NCI-H748 (cell line): Measurements from ENCODE around the gene ECT2.
"Not testable (repeated sequence)": the region's sequence is repeated elsewhere in the genome, so short reads cannot be mapped to it uniquely, and the experiment has no call there.

ENCODE experiments used
- DNase-seq: peaks from one replicate; lab custom pipeline; 2025; ENCODE audit not compliant: unreplicated experiment; lab: John Stamatoyannopoulos, UW

ECT2 gene

DNA sequence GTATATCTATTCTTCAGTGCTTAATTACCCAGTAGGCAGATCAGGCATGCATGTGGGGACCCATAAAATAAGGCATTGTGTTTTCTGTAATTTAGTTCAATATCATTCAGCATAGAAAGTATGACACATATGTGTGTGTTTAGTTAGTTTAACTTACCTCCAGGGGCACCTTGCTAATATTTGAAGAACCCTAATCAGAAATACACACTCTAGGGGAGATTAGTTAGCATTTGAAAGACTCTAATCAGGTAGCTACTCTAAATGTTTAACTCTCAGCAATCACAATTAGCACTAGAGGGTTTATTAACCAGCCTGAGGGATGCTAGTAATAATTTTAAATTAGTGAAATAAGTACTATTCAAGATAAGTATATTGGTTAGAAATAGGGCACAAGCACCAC, 104.5 kb downstream of the ECT2 start:
- no peak for DNase-seq

DNA sequence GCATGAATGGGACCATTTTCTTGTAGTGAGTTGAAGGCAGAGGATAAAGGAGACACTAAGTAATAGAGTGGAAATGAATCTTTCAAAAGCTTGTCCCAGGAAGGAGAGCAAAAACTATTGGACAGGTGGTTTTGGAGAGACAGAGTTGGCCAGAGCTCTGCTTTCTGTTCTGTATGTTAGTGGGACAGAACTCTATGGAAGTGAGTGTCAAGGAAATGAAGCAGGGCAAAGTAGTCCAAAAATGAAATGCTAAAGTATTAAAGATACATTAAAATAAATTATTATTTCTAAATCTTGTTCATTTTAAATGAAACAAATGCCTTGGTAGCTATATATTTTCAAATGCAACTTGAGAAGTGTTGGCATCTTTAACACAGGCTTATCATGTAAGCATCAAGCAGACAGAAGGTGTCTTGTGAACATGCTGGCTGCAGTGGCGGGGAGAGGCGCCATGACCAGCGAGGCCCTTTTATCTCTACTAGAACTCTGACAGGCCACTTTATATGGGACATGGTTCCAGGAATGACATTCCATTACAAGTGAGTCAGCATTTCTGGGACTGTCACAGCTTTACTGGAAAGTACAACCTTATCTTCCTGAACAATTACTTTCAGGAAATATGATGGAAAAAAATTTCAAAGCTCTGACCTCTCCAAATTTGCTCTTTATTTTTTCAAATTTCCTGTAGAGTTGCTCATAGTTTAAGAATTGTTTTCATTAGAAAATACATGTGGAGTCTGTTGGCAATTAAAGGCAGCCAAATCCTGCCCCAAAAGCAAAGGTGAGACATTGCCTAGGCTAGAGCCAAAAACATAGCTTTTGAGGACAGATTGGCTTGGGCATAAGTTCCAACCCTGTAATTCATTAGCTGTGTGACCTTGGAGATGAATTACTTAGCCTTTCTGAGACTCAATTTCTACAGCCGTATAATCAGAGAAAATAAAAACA, 106.5 kb downstream of the ECT2 start:
- DNase-seq, result no peak

DNA sequence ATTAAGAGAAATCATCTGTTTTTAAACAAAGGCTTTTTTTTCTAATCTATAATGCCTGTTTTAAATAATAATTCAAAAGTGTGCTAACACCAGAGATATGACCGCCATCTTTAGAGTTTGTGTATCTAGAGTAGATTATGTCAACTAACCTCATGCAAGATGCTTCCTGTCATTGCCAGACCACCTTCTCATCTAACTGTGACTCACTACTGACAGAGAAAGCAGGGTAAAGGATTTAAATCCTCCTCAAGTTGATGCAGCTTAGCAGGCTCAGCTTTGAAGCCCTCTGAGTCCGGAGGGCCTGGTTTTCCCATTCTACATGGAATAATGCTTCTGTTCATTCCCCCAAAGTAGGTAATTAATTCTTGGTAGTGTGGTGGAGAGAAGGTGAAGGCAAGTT, 108.5 kb downstream of the ECT2 start:
- no peak for DNase-seq

DNA sequence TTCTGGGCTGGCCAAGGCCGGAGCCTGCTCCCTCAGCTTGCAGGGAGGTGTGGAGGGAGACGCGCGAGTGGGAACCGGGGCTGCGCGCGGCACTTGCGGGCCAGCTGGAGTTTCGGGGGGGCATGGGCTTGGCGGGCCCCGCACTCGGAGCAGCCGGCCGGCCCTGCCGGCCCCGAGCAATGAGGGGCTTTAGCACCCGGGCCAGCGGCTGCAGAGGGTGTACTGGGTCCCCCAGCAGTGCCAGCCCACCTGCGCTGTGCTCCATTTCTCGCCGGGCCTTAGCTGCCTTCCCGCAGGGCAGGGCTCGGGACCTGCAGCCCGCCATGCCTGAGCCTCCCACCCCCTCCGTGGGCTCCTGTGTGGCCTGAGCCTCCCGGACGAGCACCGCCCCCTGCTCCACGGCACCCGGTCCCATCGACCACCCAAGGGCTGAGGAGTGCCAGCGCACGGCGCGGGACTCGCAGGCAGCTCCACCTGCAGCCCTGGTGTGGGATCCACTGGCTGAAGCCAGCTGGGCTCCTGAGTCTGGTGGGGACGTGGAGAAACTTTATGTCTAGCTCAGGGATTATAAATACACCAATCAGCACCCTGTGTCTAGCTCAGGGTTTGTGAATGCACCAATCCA, 116.3 kb downstream of the ECT2 start:
- DNase-seq, result not testable (repeated sequence)

DNA sequence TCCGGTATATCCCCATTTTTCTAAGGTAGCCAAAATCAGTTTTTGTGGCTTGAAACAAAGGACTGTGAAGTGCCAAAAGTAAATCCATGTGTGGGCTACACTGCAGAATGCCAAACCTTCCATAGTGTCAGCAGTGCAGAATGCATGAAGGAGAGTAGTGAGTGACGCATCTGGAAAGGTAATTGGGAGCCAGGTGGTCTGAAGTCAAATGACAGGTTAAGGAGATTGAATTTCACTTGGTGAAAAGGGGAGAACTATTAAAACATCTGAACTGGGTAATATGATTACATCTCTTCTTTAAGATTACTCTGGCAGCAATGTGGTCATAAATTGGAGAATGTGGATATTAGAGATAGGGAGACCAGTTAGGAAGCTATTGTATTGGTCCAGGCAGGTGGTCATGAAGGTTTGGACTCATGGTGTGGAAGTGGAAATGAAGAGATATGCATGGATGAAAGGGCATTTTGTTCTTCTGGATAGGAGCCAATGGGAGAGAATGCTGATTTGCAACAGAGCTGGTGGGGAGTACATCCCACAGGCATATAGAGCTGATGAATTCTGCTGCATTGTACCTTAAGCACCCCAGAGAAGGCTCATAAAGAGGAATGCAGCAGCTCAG, 118.2 kb downstream of the ECT2 start:
- DNase-seq, result peak; percentile 95

DNA sequence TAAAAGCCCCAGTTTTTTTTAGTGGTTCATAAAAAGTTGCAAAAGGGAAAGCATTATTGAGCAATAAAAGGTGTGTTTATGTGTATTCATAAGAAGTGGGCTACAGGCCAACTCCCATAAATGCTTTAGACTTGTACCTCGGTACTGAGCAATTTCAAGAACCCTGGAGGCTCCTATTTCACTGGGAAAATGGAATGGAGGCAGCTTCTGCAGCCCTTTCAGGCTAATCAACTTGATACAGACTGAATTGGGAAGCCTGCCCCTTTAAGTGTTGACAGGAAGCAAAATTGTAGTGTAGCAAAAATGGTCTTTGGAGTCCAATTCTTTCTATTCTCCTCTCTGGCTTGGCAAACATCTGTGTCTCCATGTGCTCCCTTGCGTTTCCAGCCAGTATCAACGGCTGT, 118.8 kb downstream of the ECT2 start:
- DNase-seq, result peak; percentile 64

DNA sequence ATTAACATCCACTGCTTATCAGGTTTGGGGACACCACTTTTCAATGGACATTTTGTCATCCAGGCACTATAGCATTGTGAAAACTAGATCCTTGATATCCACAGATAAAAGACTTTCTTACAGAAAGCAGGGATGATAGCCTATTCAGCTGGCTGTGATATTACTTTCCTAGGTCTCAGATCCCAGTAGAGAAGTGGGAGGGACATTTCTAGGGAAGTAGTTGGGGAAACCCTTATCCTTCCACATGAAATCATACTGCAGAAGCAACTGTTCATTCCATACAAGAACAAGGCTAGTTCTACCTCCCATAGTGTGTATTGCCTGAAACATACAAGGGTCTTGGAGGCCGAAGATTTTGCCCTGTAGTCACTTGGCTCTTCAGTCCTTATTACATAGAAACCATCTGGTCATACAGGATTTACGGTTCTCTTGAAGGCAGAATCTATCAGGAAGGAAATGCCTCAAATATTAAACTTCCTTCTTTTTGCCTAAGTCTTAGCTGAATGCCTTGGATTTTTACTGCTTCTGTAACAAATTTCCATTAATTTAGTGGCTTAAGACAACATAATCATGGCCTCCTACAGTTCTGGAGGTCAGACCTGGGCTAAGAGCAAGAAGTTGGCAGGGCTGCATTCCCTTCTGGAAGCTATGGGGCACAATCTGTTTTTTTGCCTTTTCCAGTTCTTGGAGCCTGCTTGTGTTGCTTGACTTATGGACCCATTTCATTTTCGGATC, 119.4 kb downstream of the ECT2 start:
- no peak for DNase-seq
